ENCODE results near the gene RPP30.

DNA sequence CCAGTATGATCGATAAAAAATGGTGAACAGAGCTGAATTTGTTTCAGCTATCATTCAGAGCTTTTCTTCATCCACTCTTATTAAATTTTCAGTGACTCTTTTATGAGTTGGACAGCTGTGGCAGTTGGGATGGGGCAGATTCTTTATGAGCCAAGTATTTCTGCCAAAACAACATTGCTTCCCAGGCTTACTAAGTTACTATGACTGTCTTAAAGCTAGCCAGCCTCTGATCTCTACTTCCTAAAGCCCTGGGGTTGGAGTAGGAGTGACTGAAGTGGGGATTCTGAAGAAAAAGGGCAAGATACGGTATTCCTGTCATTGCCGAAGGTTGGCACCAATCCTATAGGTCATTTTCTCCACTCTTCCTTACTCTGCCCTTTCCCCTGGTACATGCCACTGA lies 12.7 kb downstream of the RPP30 start:
- TF ChIP-seq, protein P1, sequence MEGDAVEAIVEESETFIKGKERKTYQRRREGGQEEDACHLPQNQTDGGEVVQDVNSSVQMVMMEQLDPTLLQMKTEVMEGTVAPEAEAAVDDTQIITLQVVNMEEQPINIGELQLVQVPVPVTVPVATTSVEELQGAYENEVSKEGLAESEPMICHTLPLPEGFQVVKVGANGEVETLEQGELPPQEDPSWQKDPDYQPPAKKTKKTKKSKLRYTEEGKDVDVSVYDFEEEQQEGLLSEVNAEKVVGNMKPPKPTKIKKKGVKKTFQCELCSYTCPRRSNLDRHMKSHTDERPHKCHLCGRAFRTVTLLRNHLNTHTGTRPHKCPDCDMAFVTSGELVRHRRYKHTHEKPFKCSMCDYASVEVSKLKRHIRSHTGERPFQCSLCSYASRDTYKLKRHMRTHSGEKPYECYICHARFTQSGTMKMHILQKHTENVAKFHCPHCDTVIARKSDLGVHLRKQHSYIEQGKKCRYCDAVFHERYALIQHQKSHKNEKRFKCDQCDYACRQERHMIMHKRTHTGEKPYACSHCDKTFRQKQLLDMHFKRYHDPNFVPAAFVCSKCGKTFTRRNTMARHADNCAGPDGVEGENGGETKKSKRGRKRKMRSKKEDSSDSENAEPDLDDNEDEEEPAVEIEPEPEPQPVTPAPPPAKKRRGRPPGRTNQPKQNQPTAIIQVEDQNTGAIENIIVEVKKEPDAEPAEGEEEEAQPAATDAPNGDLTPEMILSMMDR (IDR thresholded peaks at IDR 0.05), result no peak
- no peak for TF ChIP-seq POLR2A (IDR thresholded peaks at IDR 0.05)

Data from right lobe of liver (tissue), 4 donors.